Activated naive CD8-positive, alpha-beta T cell treated with anti-CD3 and anti-CD28 coated beads, Interleukin-2, amount 50 U/mL, for 24 hours (primary cell): ENCODE data around the gene RETREG1.

Experiments
- ATAC-seq: fragments of 150-1000 bp; cut with Tn5 transposase; one replicate; pipeline ENCODE4 v1.10.0; 2021
- DNase-seq: peaks from one replicate; pipeline ENCODE4 v3.0.0; 2021
- H3K27ac Mint-ChIP-seq: one replicate; pipeline ENCODE4 v1.8.0; 2021; ENCODE audit warnings: mild to moderate bottlenecking, mixed read lengths
- H3K27me3 Mint-ChIP-seq: one replicate; pipeline ENCODE4 v1.8.0; 2021; ENCODE audit warnings: mixed read lengths
- H3K36me3 Mint-ChIP-seq: one replicate; pipeline ENCODE4 v1.8.0; 2021; ENCODE audit warnings: low read depth, mixed read lengths
- H3K4me1 Mint-ChIP-seq: one replicate; pipeline ENCODE4 v1.8.0; 2021; ENCODE audit warnings: mixed read lengths
- H3K4me3 Mint-ChIP-seq: one replicate; pipeline ENCODE4 v1.8.0; 2021; ENCODE audit warnings: mild to moderate bottlenecking, moderate library complexity, mixed read lengths
- H3K9me3 Mint-ChIP-seq: one replicate; pipeline ENCODE4 v1.8.0; 2021; ENCODE audit warnings: mixed read lengths

The RETREG1 gene

GRCh38 chr5:16580382-16580781 lies 36.4 kb downstream of the RETREG1 start:
- no peaks in the 10 kb centered on the region for H3K27me3 Mint-ChIP-seq
- H3K36me3 Mint-ChIP-seq = peaks cover 8% of the 10 kb centered on the region
- peaks cover 19% of the 10 kb centered on the region for H3K4me1 Mint-ChIP-seq
- DNase-seq = no peak
- no peak overlapping the region for H3K27ac Mint-ChIP-seq
- H3K4me3 Mint-ChIP-seq = no peak overlapping the region
- ATAC-seq = no peak
- peaks cover 6% of the 10 kb centered on the region for H3K9me3 Mint-ChIP-seq

- DNase-seq (no peak), ATAC-seq (no peak)
- H3K9me3 Mint-ChIP-seq = peaks cover 6% of the 10 kb centered on the region
- H3K4me1 Mint-ChIP-seq = peaks cover 27% of the 10 kb centered on the region
- peaks cover 8% of the 10 kb centered on the region for H3K36me3 Mint-ChIP-seq
- H3K27ac Mint-ChIP-seq = no peak overlapping the region
- no peaks in the 10 kb centered on the region for H3K27me3 Mint-ChIP-seq
- H3K4me3 Mint-ChIP-seq = no peak overlapping the region
Measured at GRCh38 chr5:16579142-16579847, 37.5 kb downstream of the RETREG1 start.

- ATAC-seq (no peak), DNase-seq (no peak)
- H3K27me3 Mint-ChIP-seq = no peaks in the 10 kb centered on the region
- H3K4me3 Mint-ChIP-seq = no peak overlapping the region
- no peak overlapping the region for H3K27ac Mint-ChIP-seq
- H3K4me1 Mint-ChIP-seq = peaks cover 27% of the 10 kb centered on the region
- peaks cover 8% of the 10 kb centered on the region for H3K36me3 Mint-ChIP-seq
- H3K9me3 Mint-ChIP-seq = peaks cover 6% of the 10 kb centered on the region
Measured at GRCh38 chr5:16578474-16578883, 38.3 kb downstream of the RETREG1 start.

- peaks cover 8% of the 10 kb centered on the region for H3K36me3 Mint-ChIP-seq
Measured at GRCh38 chr5:16577677-16578076, 39.1 kb downstream of the RETREG1 start.

GRCh38 chr5:16574789-16575721 lies 41.7 kb downstream of the RETREG1 start:
- no peaks in the 10 kb centered on the region for H3K27me3 Mint-ChIP-seq
- DNase-seq (no peak), ATAC-seq (peak; percentile 50)
- H3K9me3 Mint-ChIP-seq = peaks cover 6% of the 10 kb centered on the region
- peaks cover 12% of the 10 kb centered on the region for H3K36me3 Mint-ChIP-seq
- no peak overlapping the region for H3K27ac Mint-ChIP-seq
- H3K4me3 Mint-ChIP-seq = no peak overlapping the region
- H3K4me1 Mint-ChIP-seq = peaks cover 29% of the 10 kb centered on the region

More at GRCh38 chr5:16577677-16578076, 39.1 kb downstream of the RETREG1 start:
- no peak for DNase-seq
- Mint-ChIP-seq H3K4me3 (no peak overlapping the region), H3K4me1 (peaks cover 27% of the 10 kb centered on the region), H3K27ac (peak overlapping the region; percentile 0), H3K27me3 (no peaks in the 10 kb centered on the region), H3K9me3 (peaks cover 6% of the 10 kb centered on the region)
- ATAC-seq = peak; percentile 25

GRCh38 chr5:16573401-16573800 lies 43.4 kb downstream of the RETREG1 start:
- Mint-ChIP-seq H3K4me1 (peaks cover 35% of the 10 kb centered on the region), H3K27me3 (no peaks in the 10 kb centered on the region), H3K36me3 (peaks cover 19% of the 10 kb centered on the region), H3K4me3 (no peak overlapping the region), H3K9me3 (peaks cover 6% of the 10 kb centered on the region), H3K27ac (no peak overlapping the region)
- ATAC-seq (no peak), DNase-seq (no peak)

- Mint-ChIP-seq H3K9me3 (no peaks in the 10 kb centered on the region), H3K4me1 (peaks cover 32% of the 10 kb centered on the region), H3K27me3 (no peaks in the 10 kb centered on the region), H3K36me3 (peaks cover 18% of the 10 kb centered on the region), H3K4me3 (no peak overlapping the region), H3K27ac (no peak overlapping the region)
- ATAC-seq (no peak), DNase-seq (no peak)
Measured at GRCh38 chr5:16572289-16573015, 44.3 kb downstream of the RETREG1 start.

GRCh38 chr5:16571016-16571415 lies 45.8 kb downstream of the RETREG1 start:
- Mint-ChIP-seq H3K36me3 (peaks cover 28% of the 10 kb centered on the region), H3K4me1 (peaks cover 40% of the 10 kb centered on the region), H3K27me3 (no peaks in the 10 kb centered on the region), H3K4me3 (no peak overlapping the region), H3K27ac (peak overlapping the region; percentile 0), H3K9me3 (no peaks in the 10 kb centered on the region)
- ATAC-seq (no peak), DNase-seq (no peak)

GRCh38 chr5:16570121-16570815 lies 46.5 kb downstream of the RETREG1 start:
- peaks cover 40% of the 10 kb centered on the region for H3K4me1 Mint-ChIP-seq
- peak overlapping the region; percentile 0 for H3K27ac Mint-ChIP-seq
- H3K36me3 Mint-ChIP-seq = peaks cover 28% of the 10 kb centered on the region
- no peak overlapping the region for H3K4me3 Mint-ChIP-seq
- no peaks in the 10 kb centered on the region for H3K9me3 Mint-ChIP-seq
- peak; percentile 25 for ATAC-seq
- H3K27me3 Mint-ChIP-seq = no peaks in the 10 kb centered on the region
- no peak for DNase-seq

- ATAC-seq (no peak), DNase-seq (no peak)
- Mint-ChIP-seq H3K9me3 (no peaks in the 10 kb centered on the region), H3K4me3 (no peak overlapping the region), H3K36me3 (peaks cover 28% of the 10 kb centered on the region), H3K27me3 (no peaks in the 10 kb centered on the region), H3K27ac (no peak overlapping the region), H3K4me1 (peaks cover 29% of the 10 kb centered on the region)
Measured at GRCh38 chr5:16568875-16569580, 47.8 kb downstream of the RETREG1 start.

GRCh38 chr5:16567365-16567764 lies 49.4 kb downstream of the RETREG1 start:
- ATAC-seq (no peak), DNase-seq (no peak)
- no peaks in the 10 kb centered on the region for H3K9me3 Mint-ChIP-seq
- H3K4me3 Mint-ChIP-seq = no peak overlapping the region
- peaks cover 26% of the 10 kb centered on the region for H3K4me1 Mint-ChIP-seq
- H3K27me3 Mint-ChIP-seq = no peaks in the 10 kb centered on the region
- peaks cover 28% of the 10 kb centered on the region for H3K36me3 Mint-ChIP-seq
- no peak overlapping the region for H3K27ac Mint-ChIP-seq

- no peaks in the 10 kb centered on the region for H3K27me3 Mint-ChIP-seq
- no peak overlapping the region for H3K27ac Mint-ChIP-seq
- DNase-seq = no peak
- ATAC-seq = no peak
- peaks cover 25% of the 10 kb centered on the region for H3K36me3 Mint-ChIP-seq
- peaks cover 30% of the 10 kb centered on the region for H3K4me1 Mint-ChIP-seq
- H3K4me3 Mint-ChIP-seq = no peak overlapping the region
- no peaks in the 10 kb centered on the region for H3K9me3 Mint-ChIP-seq
Measured at GRCh38 chr5:16565118-16565517, 51.7 kb downstream of the RETREG1 start.

- DNase-seq = no peak
- Mint-ChIP-seq H3K9me3 (no peaks in the 10 kb centered on the region), H3K27ac (no peak overlapping the region), H3K4me1 (peaks cover 29% of the 10 kb centered on the region), H3K36me3 (peaks cover 21% of the 10 kb centered on the region), H3K27me3 (no peaks in the 10 kb centered on the region), H3K4me3 (no peak overlapping the region)
- no peak for ATAC-seq
Measured at GRCh38 chr5:16564248-16564867, 52.4 kb downstream of the RETREG1 start.
